Ishikawa (cell line): ENCODE results near the gene AFF4.

ENCODE experiments used
- CEBPB ChIP-seq: IDR thresholded peaks from 2 replicates; pipeline ENCODE4 v1.6.1; 2012
- MAX ChIP-seq: IDR thresholded peaks from 2 replicates; pipeline ENCODE4 v1.6.1; 2012
- RAD21 ChIP-seq: IDR thresholded peaks from 2 replicates; pipeline ENCODE4 v1.6.1; 2012; ENCODE audit warnings: low read depth
- REST ChIP-seq: IDR thresholded peaks from 2 replicates; pipeline ENCODE4 v1.6.1; 2012; ENCODE audit warnings: low read depth, mild to moderate bottlenecking
- TAF1 ChIP-seq: IDR thresholded peaks from 2 replicates; pipeline ENCODE4 v1.6.1; 2012; ENCODE audit warnings: low read depth, mild to moderate bottlenecking
- TEAD4 ChIP-seq: IDR thresholded peaks from 2 replicates; pipeline ENCODE4 v1.6.1; 2012

GRCh38 chr5:132832612-132833011, 130.8 kb downstream of the AFF4 start:
- TF ChIP-seq RAD21 (no peak), MAX (no peak), TAF1 (no peak), REST (no peak), TEAD4 (no peak), CEBPB (no peak)
